HG03159 (cell line): Measurements from ENCODE around the gene C16orf95.

Experiments used
- ATAC-seq: cut with Tn5 transposase; IDR thresholded peaks from one replicate; pipeline ENCODE4 v1.9.1; 2021; ENCODE audit warnings: mild to moderate bottlenecking, moderate library complexity; ENCODE audit not compliant: unreplicated experiment

Gene C16orf95

GRCh38 chr16:87319997-87320491 lies 2.9 kb upstream of the C16orf95 start:
- ATAC-seq: no peak

- no peak for ATAC-seq
These were observed 1.8 kb upstream of the C16orf95 start for GRCh38 chr16:87319011-87319410.

- ATAC-seq: peak; percentile 25
These were observed 805 bp upstream of the C16orf95 start for GRCh38 chr16:87317750-87318644.

GRCh38 chr16:87316450-87316922 lies 706 bp downstream of the C16orf95 start:
- ATAC-seq: no peak

- no peak for ATAC-seq
These were observed 2.2 kb downstream of the C16orf95 start for GRCh38 chr16:87314990-87315420.

GRCh38 chr16:87312008-87312407 lies 5.2 kb downstream of the C16orf95 start:
- ATAC-seq: no peak

DNA sequence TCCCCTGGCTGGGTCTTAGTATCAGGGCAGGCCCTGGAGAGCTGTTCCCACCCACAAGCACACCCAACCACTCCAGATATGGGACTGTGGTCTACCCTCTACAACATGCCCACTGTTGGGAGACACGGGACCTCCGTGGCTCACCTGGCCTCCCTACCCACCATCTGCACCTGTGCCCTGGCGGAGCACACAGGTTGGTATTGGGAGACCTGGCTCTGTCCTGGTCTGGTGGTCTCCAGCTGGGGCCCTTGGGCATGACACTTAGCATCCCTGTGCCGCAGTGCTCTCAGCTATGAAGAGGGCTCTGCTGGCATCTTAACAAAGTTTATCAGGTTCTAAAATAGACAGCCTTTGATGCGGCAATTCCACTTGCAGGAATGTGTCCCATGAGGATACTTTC lies 5.8 kb downstream of the C16orf95 start:
- no peak for ATAC-seq

- no peak for ATAC-seq
These were observed 6.6 kb downstream of the C16orf95 start for GRCh38 chr16:87310610-87311009.

GRCh38 chr16:87309620-87310525 lies 7.3 kb downstream of the C16orf95 start:
- no peak for ATAC-seq

- no peak for ATAC-seq
These were observed 8.4 kb downstream of the C16orf95 start for GRCh38 chr16:87308826-87309225.

DNA sequence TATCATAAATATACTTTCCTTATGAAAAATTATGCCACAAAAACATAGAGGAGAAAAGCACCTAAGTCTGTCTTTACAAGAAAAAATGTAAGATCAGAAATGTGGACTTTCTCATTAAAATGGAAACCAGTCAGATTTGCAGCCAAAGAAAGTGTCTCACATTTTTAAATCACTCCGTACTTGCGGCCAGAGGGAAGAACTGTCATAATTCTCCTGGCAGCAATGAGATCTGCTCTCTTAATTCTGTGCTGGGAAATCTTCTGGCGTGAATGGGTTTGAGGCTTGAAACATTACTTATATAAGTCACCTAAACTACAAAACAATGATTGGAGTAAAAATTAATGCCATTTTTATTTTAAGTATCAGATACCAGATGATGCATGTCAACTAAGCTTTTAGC lies 10.7 kb downstream of the C16orf95 start:
- ATAC-seq: no peak

DNA sequence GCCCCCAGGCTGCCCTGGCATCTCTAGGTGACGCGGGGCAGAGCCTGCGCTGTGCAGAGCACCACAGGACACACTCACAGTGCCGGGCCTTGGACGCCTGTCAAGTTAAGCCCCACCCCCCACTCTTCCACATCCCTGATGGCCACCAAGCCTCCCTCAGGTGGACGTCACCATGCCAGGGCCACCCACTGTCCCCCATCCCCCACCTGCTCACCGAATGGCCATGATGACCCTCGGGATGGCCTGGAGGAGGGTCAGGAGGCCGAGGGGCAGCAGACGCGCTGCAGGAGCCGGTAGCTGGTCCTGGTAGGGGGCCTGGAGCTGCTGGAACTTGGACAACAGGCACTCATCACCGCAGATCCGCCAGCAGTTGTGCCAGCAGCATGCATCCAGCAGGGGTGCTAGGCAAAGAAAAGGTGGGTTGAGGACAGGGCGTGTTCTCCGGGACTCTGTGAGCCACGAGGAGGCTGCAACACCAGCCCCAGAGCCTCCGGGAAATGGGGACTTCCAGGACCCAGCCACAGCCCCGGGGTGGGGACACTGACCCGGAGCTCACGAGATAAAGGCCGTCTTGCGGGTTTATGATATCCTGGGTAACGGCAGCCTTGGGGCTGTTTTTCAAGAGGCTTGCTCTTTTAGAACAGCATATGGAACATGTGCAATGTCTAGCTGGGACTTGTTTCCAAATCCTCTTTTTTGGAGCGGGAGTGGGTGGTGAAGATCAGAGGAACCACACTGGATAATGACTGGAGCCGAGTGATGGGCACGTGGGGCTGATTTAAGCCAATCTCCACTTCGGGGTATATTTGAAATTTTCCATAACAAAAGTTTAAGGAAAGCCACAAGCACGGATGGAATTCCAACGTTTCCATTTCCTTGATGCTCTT lies 11.4 kb downstream of the C16orf95 start:
- ATAC-seq: no peak

- ATAC-seq: no peak
These were observed 12.2 kb downstream of the C16orf95 start for GRCh38 chr16:87304951-87305350.

DNA sequence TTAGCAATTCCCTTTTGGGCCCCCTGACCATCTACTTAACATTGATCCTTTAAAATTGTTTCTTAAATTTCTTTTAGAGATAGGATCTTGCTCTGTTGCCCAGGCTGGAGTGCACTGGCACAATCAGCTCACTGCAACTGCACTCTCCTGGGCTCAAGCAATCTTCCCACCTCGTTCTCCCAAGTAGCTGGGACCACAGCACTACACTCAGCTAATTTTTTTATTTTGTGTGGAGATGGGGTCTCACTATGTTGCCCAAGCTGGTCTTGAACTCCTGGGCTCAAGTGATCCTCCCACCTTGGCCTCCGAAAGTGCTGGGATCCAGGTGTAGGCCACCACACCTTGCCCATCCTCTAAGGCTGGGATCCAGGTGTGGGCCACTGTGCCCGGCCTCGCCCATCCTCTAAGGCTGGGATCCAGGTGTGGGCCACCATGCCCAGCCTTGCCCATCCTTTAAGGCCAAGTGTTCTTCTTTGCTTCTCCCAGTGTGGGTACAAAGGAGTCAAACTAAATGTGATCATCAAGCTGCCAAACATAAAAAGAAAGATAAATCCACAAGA lies 13.2 kb downstream of the C16orf95 start:
- no peak for ATAC-seq

GRCh38 chr16:87303431-87303930 lies 13.7 kb downstream of the C16orf95 start:
- ATAC-seq: no peak

GRCh38 chr16:87298857-87299465 lies 18.2 kb downstream of the C16orf95 start:
- no peak for ATAC-seq

- ATAC-seq: no peak
These were observed 19.1 kb downstream of the C16orf95 start for GRCh38 chr16:87297918-87298631.

DNA sequence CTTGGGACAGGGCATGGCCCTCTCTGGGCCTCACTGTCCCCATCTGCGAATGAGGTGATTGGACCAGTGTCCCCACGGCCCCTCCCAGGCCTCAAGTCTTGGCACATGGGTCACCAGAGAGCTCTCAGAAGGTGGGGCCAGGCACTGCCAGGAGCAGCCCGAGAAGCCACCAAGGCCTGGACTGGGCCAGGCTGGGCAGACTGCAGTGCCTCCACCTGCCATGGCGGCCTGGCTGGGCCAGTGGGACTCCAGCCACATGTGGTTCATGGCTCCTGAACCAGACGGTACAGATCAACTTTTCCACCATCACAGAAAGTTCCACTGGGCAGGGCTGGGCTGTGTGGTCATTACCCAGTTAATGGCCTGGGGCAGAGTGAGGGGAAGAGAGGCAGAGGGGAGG lies 19.8 kb downstream of the C16orf95 start:
- ATAC-seq: no peak
